GM19395 (cell line): Measurements from ENCODE around the gene RHCE.
"Not testable (repeated sequence)": the region's sequence is repeated elsewhere in the genome, so short reads cannot be mapped to it uniquely, and the experiment has no call there.

Experiments
- ATAC-seq: cut with Tn5 transposase; IDR thresholded peaks from one replicate; pipeline ENCODE4 v1.9.1; 2021; ENCODE audit warnings: mild to moderate bottlenecking, moderate library complexity; ENCODE audit not compliant: unreplicated experiment

Gene RHCE

DNA sequence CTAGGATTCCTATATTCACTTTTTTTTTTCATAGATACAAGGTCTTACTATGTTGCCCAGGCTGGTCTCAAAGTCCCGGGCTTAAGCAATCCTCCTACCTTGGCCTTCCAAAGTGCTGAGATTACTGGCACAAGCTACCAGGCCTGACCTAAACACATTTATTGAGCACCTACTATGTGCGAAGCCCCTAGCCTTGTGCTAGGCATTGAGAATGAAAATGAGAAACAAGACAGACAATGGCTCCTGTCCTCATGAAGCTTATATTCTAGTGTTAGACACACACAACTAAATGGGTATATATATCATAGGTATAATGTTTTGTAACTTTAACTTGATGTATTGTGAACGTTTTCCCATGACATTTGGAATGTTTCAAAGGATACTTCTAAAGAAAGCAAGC is 71.0 kb downstream of the RHCE start:
- no peak for ATAC-seq

DNA sequence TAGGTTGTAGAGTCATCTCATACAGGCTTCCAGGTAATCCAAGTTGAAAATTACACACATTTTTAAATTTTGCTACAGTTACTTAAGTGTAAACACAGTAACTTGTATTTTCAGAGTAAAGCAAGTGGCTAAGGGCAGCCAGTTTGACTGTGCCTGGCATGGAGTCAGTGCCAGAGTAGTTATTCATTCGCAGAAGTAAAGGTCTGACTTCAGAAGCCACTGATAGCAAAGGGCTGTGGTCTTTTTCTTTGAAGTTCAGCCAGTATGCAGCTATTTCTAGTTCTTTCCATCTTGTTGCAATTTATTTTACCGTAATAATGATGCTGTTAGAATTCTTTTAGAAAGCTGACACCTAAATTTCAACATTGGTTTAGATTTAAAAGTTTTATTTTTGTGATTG is 73.1 kb downstream of the RHCE start:
- no peak for ATAC-seq

- ATAC-seq, result no peak
These were observed 76.8 kb downstream of the RHCE start for GRCh38 chr1:25343872-25344271.

DNA sequence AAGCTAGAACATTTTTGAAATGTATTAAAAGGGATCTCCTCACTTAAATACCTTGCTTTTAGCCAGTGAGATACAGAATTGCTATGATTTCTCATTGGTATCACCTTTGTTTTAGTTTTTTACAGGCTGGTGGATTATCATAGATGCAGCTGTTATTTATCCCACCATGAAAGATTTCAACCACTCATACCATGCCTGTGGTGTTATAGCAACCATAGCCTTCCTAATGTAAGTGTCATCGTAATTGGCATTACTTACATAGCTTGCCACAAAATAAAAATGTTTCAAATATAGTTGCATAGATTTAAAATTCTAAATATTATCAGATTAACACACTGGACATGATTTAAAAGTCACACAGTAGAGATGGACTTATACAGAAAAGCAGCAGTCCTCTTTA is 77.8 kb downstream of the RHCE start:
- ATAC-seq, result no peak

- no peak for ATAC-seq
These were observed 78.9 kb downstream of the RHCE start for GRCh38 chr1:25341746-25342145.

DNA sequence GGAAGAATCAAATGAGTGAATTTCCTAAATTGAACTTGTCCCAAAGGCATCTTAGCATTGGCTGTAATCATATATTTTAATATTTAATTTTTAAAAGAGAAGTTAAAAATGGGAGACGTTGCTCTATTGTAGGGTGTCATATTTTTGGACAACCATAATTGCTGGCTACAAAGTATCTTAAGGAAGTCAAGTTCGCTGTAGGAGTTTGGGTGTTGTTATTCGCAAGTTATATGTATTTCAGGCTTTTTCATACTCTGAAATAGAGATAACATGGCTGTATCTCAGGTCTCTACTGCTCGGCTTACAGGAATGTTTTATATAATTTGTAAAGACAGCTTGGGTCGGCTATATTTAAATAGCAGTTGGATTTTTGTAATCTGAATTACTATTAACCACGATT is 81.6 kb downstream of the RHCE start:
- ATAC-seq, result peak; percentile 2

GRCh38 chr1:25338188-25338981 is 82.2 kb downstream of the RHCE start, which contains the start of gene TMEM50A:
TMEM50A (plus strand) TSS chr1:25338334; CDS start chr1:25340487, 2,153 bp downstream.
- ATAC-seq, result peak; percentile 64

DNA sequence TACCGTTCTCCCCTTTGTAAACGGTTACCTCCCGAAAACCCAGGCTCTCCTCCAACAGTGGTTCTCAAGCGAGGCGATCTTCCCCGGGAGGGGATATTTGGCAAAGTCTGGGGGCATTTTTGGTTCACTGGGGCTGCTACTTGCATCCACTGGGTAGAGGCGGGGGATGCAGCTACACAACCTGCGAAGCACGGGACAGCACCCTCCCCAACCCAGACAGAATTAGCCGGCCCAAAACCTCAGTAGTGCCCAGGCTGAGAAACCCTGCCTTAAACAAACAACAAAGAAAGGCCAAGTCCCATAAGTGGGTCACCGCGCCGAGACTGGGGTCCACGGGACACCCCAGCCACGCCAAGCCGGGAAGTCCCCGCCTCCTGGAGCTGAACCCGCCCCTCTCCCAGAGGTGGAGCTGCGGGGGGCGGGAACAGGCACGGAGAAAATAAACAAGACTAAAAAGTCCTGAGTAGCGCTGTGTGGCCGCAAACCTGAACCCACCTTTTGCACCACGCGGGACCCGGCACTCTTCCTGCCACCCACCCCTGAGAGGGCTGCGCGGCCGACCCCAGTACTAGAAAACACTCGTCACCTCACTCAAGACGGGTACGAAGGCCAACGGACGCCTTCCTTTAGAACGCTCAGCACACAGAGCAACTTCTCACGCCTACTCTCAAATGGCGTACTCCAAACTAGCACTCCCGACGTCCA is 83.0 kb downstream of the RHCE start:
- ATAC-seq, result peak; percentile 38

- ATAC-seq, result peak; percentile 24
These were observed 83.7 kb downstream of the RHCE start for GRCh38 chr1:25336922-25337354.

DNA sequence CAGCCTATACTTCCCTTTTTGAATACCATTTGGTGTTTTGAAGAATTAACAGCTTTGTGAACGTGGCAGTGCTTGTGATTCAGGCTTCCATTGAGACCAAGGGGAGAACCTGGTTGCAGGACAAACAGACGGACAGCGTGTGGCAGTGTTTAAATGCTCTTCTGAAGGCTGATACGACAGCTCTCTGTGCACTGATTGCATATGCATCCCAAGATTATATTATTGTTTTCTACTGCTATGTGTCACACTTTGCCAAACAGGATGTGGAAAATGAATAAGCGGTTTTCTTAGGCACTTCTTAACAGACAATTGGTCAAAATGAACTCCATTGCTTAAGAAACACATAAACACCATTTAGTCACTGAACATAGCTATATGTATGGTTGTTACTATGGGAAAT is 90.7 kb downstream of the RHCE start:
- ATAC-seq, result not testable (repeated sequence)

GRCh38 chr1:25329336-25329735 is 91.3 kb downstream of the RHCE start:
- not testable (repeated sequence) for ATAC-seq

DNA sequence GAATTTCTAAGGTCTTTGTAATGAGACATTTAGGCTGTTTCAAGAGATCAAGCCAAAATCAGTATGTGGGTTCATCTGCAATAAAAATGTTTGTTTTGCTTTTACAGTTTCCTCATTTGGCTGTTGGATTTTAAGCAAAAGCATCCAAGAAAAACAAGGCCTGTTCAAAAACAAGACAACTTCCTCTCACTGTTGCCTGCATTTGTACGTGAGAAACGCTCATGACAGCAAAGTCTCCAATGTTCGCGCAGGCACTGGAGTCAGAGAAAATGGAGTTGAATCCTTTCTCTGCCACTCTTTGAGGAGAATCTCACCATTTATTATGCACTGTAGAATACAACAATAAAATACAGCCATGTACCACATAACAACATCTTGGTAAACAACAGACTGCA is 91.8 kb downstream of the RHCE start:
- ATAC-seq, result not testable (repeated sequence)

GRCh38 chr1:25327864-25328790 is 92.5 kb downstream of the RHCE start:
- ATAC-seq, result not testable (repeated sequence)

DNA sequence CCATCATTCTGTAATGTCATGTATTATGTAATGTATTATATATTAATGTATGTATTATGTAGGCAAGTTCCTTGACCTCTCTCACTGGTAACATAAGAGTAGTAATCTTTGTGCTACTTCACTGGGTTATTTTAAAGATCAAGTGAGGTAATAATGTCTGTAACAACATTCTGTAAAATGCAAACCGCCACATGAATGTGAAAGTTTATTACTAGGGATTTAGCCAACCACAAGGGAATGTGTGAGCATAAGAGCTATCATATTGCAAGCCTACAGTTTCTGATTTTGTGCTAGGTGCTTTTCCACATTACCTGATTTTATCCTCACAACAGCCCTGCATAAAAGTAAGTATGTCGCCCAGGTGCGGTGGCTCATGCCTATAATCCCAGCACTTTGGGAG is 96.2 kb downstream of the RHCE start:
- ATAC-seq, result not testable (repeated sequence)

- not testable (repeated sequence) for ATAC-seq
These were observed 98.5 kb downstream of the RHCE start for GRCh38 chr1:25322127-25322526.

DNA sequence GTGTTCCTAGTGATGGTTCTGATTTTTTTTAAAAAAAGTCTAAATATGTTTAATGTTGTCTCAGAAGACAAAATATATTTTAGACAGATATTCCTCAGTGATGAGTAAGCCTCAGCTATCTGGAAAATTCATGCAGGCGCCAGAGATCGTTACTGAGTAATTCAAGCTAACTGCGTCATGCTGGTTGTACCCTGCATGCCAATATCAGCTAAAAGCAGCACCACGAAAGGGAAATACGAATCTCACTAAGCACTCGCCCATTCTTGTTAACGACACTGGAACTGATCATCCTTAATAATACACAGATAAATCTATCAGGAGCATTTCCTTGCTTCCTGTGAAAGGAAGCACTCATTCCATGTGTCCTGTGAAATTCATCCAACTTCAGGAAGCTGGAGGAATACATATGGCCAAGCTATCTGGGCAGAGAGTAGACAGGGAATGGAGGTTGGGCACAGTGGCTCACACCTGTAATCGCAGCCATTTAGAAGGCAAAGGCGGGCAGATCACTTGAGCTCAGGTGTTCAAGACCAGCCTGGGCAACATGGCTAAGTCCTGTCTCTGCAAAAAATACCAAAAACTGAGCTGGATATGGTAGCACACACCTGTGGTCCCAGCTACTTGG is 100.2 kb downstream of the RHCE start:
- not testable (repeated sequence) for ATAC-seq

DNA sequence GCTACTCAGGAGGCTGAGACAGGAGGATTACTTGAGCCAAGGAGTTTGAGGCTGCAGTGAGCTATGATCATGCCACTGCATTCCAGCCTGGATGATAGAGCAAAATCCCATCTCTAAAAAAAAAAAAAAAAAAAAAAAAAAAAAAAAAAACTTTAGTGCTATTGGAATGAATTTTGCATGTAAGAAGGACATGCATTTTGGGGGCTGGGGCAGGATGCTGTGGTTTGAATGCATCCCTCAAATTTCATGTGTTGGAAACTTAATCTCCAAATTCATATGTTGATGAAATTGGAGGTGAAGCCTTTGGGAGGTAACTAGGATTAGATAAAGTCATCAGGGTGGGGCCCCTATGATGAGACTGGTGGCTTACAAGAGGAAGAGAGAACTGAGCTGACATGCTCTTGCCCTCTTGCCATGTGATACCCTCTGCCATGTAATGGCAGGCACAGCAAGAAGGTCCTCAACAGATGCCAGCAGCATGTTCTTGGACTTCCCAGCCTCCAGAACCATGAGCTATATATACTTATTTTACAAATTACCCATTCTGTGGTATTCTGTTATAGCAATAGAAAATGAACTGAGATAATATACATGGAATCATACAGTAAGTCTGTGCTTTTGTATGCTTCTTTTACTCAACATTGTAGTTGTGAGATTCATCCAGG is 107.7 kb downstream of the RHCE start:
- ATAC-seq, result not testable (repeated sequence)
